Naive thymus-derived CD4-positive, alpha-beta T cell (primary cell): ENCODE data around the gene AGAP1. TPM values are rescaled to one million over a fixed set of nuclear protein-coding genes. Genes with fewer than 3 reads are reported as not detected.

ENCODE experiments used
- ATAC-seq: fragments of 150-1000 bp; cut with Tn5 transposase; 2 replicates; pipeline ENCODE4 v1.10.0; 2021; ENCODE audit warnings: mild to moderate bottlenecking, moderate library complexity
- CTCF ChIA-PET: fragments of 350-600 bp; sonication (Branson Sonifier 250); formaldehyde crosslinking; loops from one replicate; lab custom pipeline; 2021; ENCODE audit warnings: antibody characterized with exemption; lab: Charles Lee
- POLR2A ChIA-PET: fragments of 350-600 bp; sonication (Branson Sonifier 250); formaldehyde crosslinking; loops from one replicate; lab custom pipeline; 2021; ENCODE audit warnings: antibody characterized with exemption, inconsistent platforms; lab: Charles Lee
- DNase-seq, 9 donors: peaks; one replicate each; pipeline versions ENCODE4 v3.0.0 to v3.0.0-alpha.2; 2020 to 2022; ENCODE audit warnings: mixed read lengths in 1 of 9
- H3K27ac ChIP-seq: one replicate; pipeline ENCODE4 v1.7.0; 2013; ENCODE audit warnings: mild to moderate bottlenecking, low read depth, low read length, moderate library complexity
- H3K27me3 ChIP-seq, 2 donors: one replicate each; pipeline ENCODE4 v1.7.0; 2013; ENCODE audit warnings: low read length in 2 of 2, mild to moderate bottlenecking in 2 of 2, moderate library complexity in 2 of 2; ENCODE audit not compliant: control insufficient read depth in 2 of 2, insufficient read depth in 2 of 2
- H3K36me3 ChIP-seq, 3 experiments: 1 replicate in 2 of 3; 2 replicates in 1 of 3; pipeline ENCODE4 v1.7.0; 2013; ENCODE audit warnings: low read length in 3 of 3, mild to moderate bottlenecking in 3 of 3, moderate library complexity in 1 of 3; ENCODE audit not compliant: insufficient read depth in 3 of 3, control insufficient read depth in 2 of 3
- H3K4me1 ChIP-seq, 2 donors: one replicate each; pipeline ENCODE4 v1.7.0; 2013; ENCODE audit warnings: low read length in 2 of 2, mild to moderate bottlenecking in 2 of 2, moderate library complexity in 1 of 2; ENCODE audit not compliant: control insufficient read depth in 2 of 2, insufficient read depth in 2 of 2
- H3K4me3 ChIP-seq: 2 replicates; pipeline ENCODE4 v1.7.0; 2013; ENCODE audit warnings: mild to moderate bottlenecking, low read length
- H3K9me3 ChIP-seq, 3 experiments: 1 replicate in 2 of 3; 2 replicates in 1 of 3; pipeline ENCODE4 v1.7.0; 2013; ENCODE audit warnings: low read length in 3 of 3; ENCODE audit not compliant: control insufficient read depth in 2 of 3
- H3K27ac Mint-ChIP-seq, 9 donors: one replicate each; pipeline ENCODE4 v1.8.0; 2020 to 2022; ENCODE audit warnings: mixed read lengths in 9 of 9, mild to moderate bottlenecking in 8 of 9, moderate library complexity in 5 of 9, inconsistent platforms in 2 of 9
- H3K27me3 Mint-ChIP-seq, 5 donors: one replicate each; pipeline ENCODE4 v1.8.0; 2021 to 2022; ENCODE audit warnings: mixed read lengths in 5 of 5, mild to moderate bottlenecking in 1 of 5
- H3K36me3 Mint-ChIP-seq, 5 donors: one replicate each; pipeline ENCODE4 v1.8.0; 2020 to 2022; ENCODE audit warnings: mixed read lengths in 5 of 5, mild to moderate bottlenecking in 3 of 5, inconsistent platforms in 1 of 5
- H3K4me1 Mint-ChIP-seq, 7 donors: one replicate each; pipeline ENCODE4 v1.8.0; 2020 to 2022; ENCODE audit warnings: mixed read lengths in 7 of 7, mild to moderate bottlenecking in 3 of 7, inconsistent platforms in 1 of 7
- H3K4me3 Mint-ChIP-seq, 10 donors: one replicate each; pipeline ENCODE4 v1.8.0; 2020 to 2022; ENCODE audit warnings: mild to moderate bottlenecking in 10 of 10, mixed read lengths in 10 of 10, moderate library complexity in 6 of 10, inconsistent platforms in 2 of 10
- H3K9me3 Mint-ChIP-seq, 11 donors: one replicate each; pipeline ENCODE4 v1.8.0; 2020 to 2022; ENCODE audit warnings: mixed read lengths in 11 of 11, mild to moderate bottlenecking in 4 of 11, inconsistent platforms in 1 of 11, moderate library complexity in 1 of 11
- intact Hi-C, 2 donors: fragments of 100-400 bp; cut with micrococcal nuclease; formaldehyde crosslinking; loops; one replicate each; pipeline ENCODE4 v1.15.1; 2023
- polyA plus RNA-seq, 2 donors: library from polyadenylated mRNA; unstranded; fragments of 300-500 nt; fragmentation: Illumina TruSeq; gene quantifications; one replicate each; pipeline ENCODE4 v1.2.3, GENCODE V29; 2021
- total RNA-seq, 6 experiments: library from RNA in 5 of 6; stranded (reverse) in 5 of 6; gene quantifications; 1 replicate in 5 of 6; 2 replicates in 1 of 6; pipeline ENCODE4 v1.2.3 and lab custom pipeline; 2021 to 2026

The AGAP1 gene
- total and polyA plus RNA-seq, 7 experiments from 2014 or later = 0.35 to 9.6 (median 0.85) TPM; not detected in 2

DNA sequence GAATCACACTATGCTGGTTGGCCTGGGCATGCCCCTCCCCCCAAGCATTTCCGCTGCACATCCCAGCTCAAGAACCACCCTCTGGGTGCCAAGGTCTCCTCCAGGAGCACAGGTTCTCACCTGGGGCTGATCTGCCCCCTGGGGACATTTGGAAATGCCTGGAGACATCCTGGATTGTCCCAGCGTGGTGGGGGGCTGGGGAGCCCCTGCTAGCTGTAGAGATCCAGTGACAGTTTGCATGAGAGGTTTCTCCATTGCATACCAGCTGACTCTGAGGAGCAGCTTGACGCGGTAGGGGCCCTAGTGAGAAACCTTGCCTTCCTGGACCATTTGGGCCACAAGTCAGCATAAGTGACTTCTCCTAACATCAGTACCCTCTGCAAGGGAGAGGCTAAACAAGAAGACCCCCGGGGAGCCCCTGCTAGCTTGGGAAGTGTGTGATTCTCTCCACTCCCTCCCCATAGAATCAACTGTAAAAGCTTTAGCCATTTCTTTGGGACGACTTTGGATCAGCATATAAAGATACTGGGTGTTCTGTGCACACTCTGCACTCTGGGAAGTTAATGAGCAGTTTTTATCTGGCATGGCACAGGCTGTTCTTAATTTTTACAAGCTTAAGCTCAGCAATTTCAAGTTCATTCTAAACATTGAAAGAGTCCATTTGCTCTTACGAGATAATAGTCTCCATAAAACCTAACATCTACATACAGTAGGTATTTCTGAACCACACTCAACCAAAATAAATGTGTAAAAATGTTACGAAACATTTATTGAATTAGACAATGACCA lies 580.2 kb downstream of the AGAP1 start:
- no peak overlapping the region for H3K27ac ChIP-seq
- no peaks in the 10 kb centered on the region for H3K36me3 ChIP-seq
- ATAC-seq (no peak), DNase-seq (no peak)
- Mint-ChIP-seq H3K27ac (no peak overlapping the region), H3K27me3 (peaks cover 0 to 5% (median 0%) of the 10 kb centered on the region in 5 donors), H3K4me1 (no peaks in the 10 kb centered on the region), H3K36me3 (no peaks in the 10 kb centered on the region), H3K4me3 (no peak overlapping the region), H3K9me3 (peaks cover 0 to 3% (median 0%) of the 10 kb centered on the region in 11 donors)
- no peaks in the 10 kb centered on the region for H3K9me3 ChIP-seq
- CTCF ChIA-PET = no interaction called here
- POLR2A ChIA-PET = no interaction called here
- H3K27me3 ChIP-seq = no peaks in the 10 kb centered on the region
- intact Hi-C loops = no loop called here
- H3K4me3 ChIP-seq = no peak overlapping the region
- H3K4me1 ChIP-seq = no peaks in the 10 kb centered on the region

DNA sequence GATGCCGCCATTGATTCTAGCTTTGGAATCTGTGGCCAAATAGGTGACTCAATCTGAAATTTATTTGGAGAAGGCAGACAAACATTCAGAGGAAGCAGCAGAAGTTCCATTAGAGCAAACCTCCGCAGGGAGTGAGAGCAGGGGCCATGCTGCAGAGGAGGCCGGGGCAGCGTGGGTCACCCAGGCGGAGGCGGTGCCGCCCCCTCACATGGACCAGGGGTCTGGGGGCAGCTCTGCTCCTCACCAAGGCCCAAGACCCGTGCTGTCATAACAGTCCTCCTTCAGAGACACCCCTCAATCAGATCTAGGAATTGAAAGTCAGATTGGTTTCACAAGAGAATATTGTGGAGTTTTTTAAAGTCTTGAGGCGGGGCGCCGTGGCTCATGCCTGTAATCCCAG lies 582.0 kb downstream of the AGAP1 start:
- H3K4me1 Mint-ChIP-seq = no peaks in the 10 kb centered on the region
- peaks cover 0 to 15% (median 0%) of the 10 kb centered on the region in 5 donors for H3K27me3 Mint-ChIP-seq
- no peak overlapping the region for H3K4me3 ChIP-seq
- DNase-seq (no peak), ATAC-seq (no peak)
- no peaks in the 10 kb centered on the region for H3K9me3 ChIP-seq
- H3K27ac Mint-ChIP-seq = no peak overlapping the region
- H3K27ac ChIP-seq = no peak overlapping the region
- intact Hi-C loops = no loop called here
- H3K4me1 ChIP-seq = no peaks in the 10 kb centered on the region
- H3K27me3 ChIP-seq = no peaks in the 10 kb centered on the region
- no peaks in the 10 kb centered on the region for H3K36me3 ChIP-seq
- ChIA-PET CTCF (no interaction called here), POLR2A (no interaction called here)
- H3K36me3 Mint-ChIP-seq = peaks cover 0 to 4% (median 0%) of the 10 kb centered on the region in 5 donors
- H3K4me3 Mint-ChIP-seq = no peak overlapping the region
- H3K9me3 Mint-ChIP-seq = peaks cover 0 to 8% (median 0%) of the 10 kb centered on the region in 11 donors

DNA sequence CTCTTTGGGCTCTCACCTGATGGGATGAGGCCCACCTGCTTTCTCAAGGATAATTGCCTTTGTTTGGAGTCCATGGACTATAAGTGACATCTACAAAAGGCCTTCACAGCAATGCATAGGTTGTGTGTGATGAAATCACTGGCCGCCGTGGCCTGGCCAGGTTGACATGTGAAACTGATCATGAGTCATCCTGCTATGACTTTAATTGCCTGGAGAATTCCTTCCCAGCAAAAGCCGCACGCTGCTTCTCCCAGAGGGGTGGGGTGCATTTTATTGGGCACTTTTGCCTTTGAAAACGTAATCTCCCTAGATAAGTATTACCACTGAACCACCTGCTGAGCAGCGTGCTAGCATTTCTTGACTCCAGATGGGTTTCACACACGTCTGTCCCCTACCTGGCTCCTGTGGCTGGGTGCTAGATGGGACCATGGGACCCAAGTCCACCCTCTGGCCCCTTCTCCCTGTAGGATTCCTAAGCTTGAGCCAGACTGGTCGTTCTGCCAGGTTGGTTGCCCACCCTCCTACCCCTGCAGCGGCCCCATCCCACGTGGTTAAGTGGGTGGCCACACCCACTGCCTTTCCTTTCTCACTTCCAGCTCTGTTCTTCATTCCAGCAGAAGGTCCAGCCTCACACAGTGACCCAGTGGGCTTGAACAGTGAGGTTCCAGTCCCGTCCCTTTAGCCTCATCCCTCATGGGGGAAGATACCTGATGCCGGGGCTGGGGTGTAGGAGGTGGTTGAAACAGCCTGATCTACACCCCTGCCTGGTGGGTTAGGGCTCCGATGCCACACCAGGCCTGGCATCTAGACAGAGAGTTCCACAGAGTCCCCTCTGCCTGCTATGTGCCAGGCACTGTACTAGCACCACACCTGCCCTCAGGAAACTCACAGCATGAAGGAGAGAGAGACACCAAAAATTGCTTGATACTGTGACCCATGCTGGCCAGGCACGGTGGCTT lies 584.7 kb downstream of the AGAP1 start:
- DNase-seq = no peak
- Mint-ChIP-seq H3K27me3 (peaks cover 0 to 12% (median 0%) of the 10 kb centered on the region in 5 donors), H3K36me3 (peaks cover 0 to 4% (median 0%) of the 10 kb centered on the region in 5 donors), H3K4me3 (no peak overlapping the region), H3K4me1 (no peaks in the 10 kb centered on the region), H3K27ac (no peak overlapping the region), H3K9me3 (peaks cover 0 to 8% (median 0%) of the 10 kb centered on the region in 11 donors)
- no peak overlapping the region for H3K4me3 ChIP-seq
- intact Hi-C loops = no loop called here
- ATAC-seq = no peak
- H3K4me1 ChIP-seq = no peaks in the 10 kb centered on the region
- ChIA-PET POLR2A (no interaction called here), CTCF (no interaction called here)
- no peaks in the 10 kb centered on the region for H3K9me3 ChIP-seq
- no peaks in the 10 kb centered on the region for H3K36me3 ChIP-seq
- H3K27me3 ChIP-seq = no peaks in the 10 kb centered on the region
- H3K27ac ChIP-seq = no peak overlapping the region

DNA sequence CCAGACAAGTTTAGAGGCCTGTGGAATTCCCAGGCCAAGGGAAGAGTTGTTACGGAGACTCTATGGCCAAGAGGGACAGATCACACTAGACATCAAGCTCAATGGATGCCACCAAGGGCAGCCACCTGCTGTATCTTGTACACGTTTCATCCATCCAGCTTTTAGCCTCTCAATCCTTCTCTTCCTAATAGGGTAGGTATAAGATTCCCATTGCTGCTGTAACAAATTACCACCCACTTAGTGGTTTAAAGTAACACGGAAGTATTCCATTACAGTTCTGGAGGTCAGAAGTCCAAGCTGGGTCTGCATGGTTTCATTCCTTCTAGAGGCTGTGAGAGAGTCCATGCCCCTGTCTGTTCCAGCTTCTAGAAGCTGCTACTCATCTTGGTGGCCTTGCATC lies 586.6 kb downstream of the AGAP1 start:
- Histone ChIP-seq H3K36me3 (no peaks in the 10 kb centered on the region), H3K4me3 (no peak overlapping the region), H3K9me3 (no peaks in the 10 kb centered on the region), H3K27me3 (no peaks in the 10 kb centered on the region), H3K4me1 (no peaks in the 10 kb centered on the region), H3K27ac (no peak overlapping the region)
- ChIA-PET CTCF (no interaction called here), POLR2A (no interaction called here)
- no peaks in the 10 kb centered on the region for H3K4me1 Mint-ChIP-seq
- ATAC-seq (no peak), DNase-seq (no peak)
- intact Hi-C loops = no loop called here
- H3K4me3 Mint-ChIP-seq = no peak overlapping the region
- no peak overlapping the region for H3K27ac Mint-ChIP-seq
- H3K9me3 Mint-ChIP-seq = peaks cover 0 to 8% (median 0%) of the 10 kb centered on the region in 11 donors
- H3K36me3 Mint-ChIP-seq = peaks cover 0 to 4% (median 0%) of the 10 kb centered on the region in 5 donors
- peaks cover 0 to 14% (median 0%) of the 10 kb centered on the region in 5 donors for H3K27me3 Mint-ChIP-seq

DNA sequence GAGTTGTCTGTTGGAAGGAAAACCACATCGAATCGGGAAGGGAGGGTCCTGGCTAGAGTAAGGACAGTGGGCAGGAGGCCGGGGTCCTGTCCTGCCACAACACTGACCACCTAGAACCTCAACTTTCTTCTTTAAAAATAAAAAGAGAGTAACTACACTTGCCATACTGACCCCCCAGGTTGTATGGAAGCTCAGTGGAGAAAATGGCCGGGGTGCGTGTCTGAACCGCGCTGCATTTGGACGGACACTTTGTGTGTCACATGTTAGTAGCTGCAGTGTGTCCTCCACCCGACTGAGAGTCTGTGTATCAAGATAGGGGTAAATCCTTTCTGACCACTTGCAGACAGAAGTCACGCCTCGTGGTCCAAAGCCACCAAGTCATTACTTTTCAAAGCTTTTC lies 587.3 kb downstream of the AGAP1 start:
- peaks cover 0 to 4% (median 0%) of the 10 kb centered on the region in 5 donors for H3K36me3 Mint-ChIP-seq
- CTCF ChIA-PET = no interaction called here
- peaks cover 0 to 8% (median 0%) of the 10 kb centered on the region in 11 donors for H3K9me3 Mint-ChIP-seq
- Histone ChIP-seq H3K27ac (no peak overlapping the region), H3K4me1 (no peaks in the 10 kb centered on the region), H3K4me3 (no peak overlapping the region), H3K27me3 (no peaks in the 10 kb centered on the region), H3K36me3 (no peaks in the 10 kb centered on the region), H3K9me3 (no peaks in the 10 kb centered on the region)
- no peak overlapping the region for H3K27ac Mint-ChIP-seq
- no peak overlapping the region for H3K4me3 Mint-ChIP-seq
- intact Hi-C loops = no loop called here
- ATAC-seq (no peak), DNase-seq (no peak)
- POLR2A ChIA-PET = no interaction called here
- peaks cover 0 to 22% (median 3%) of the 10 kb centered on the region in 5 donors for H3K27me3 Mint-ChIP-seq
- H3K4me1 Mint-ChIP-seq = no peaks in the 10 kb centered on the region

DNA sequence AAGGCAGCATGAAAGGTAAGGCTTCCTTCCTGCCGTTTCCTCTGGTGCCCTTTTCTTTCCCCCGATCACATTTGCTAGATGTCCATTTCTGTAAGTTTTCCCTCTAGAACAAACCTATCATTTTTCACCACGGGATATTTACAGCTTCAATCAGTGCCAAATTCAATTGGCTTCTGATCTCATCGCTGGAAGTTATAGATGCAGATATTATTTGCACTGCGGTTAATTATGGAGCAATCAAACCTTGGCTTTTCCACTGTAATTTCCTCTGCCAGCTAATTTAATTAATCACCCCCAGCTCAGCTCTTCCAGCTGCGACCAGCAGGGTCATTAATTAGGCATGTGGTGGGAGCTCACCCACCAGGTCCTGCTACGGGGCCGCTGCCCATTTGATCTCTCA lies 588.2 kb downstream of the AGAP1 start:
- no peak overlapping the region for H3K4me3 Mint-ChIP-seq
- H3K36me3 ChIP-seq = no peaks in the 10 kb centered on the region
- intact Hi-C loops = no loop called here
- H3K36me3 Mint-ChIP-seq = peaks cover 0 to 4% (median 0%) of the 10 kb centered on the region in 5 donors
- DNase-seq (no peak), ATAC-seq (no peak)
- no peaks in the 10 kb centered on the region for H3K27me3 ChIP-seq
- H3K27me3 Mint-ChIP-seq = peaks cover 0 to 22% (median 3%) of the 10 kb centered on the region in 5 donors
- peaks cover 0 to 8% (median 0%) of the 10 kb centered on the region in 11 donors for H3K9me3 Mint-ChIP-seq
- H3K4me1 ChIP-seq = no peaks in the 10 kb centered on the region
- ChIA-PET POLR2A (no interaction called here), CTCF (no interaction called here)
- no peaks in the 10 kb centered on the region for H3K4me1 Mint-ChIP-seq
- no peak overlapping the region for H3K27ac ChIP-seq
- no peak overlapping the region for H3K27ac Mint-ChIP-seq
- H3K4me3 ChIP-seq = no peak overlapping the region
- no peaks in the 10 kb centered on the region for H3K9me3 ChIP-seq
